ENCODE results near the gene TMEM130.
A peak's percentile ranks its signal among the peaks of the same experiment; 100 is the strongest.

DNA sequence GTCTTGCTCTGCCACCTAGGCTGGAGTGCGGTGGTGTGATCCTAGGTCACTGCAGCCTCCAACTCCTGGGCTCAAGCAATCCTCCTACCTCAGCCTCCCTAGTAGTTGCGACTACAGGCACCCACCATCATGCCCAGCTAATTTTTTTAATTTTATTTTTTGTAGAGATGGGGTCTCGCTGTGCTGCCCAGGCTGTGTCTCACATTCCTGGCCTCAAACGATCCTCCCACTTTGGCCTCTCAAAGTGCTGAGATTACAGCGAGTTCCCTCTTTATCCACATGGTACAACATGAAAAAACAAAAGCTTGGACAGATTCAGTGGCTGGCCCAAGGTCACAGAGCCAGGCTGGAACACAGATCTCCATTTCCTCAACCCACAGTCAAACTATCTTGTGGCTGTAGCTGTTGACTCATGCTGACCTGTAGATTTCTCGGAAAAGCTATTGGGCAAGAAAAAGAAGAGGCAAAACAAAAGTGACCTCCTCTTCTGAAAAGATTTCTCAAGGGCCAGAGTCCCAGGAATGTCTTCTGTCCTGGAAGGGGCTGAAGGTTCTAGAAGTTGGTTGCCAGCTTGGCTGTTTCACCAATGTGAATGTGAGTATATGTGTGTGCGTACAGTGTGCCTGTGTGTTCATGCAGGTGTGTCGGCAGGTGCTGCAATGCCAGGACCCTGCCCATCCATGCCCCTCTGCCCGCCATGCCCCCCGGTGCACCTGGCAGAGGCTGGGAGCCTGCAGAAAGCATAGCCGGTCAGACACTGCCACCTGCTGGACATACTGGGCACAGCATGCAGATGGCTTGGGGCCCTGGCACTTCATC, 28.4 kb downstream of the TMEM130 start:
- TF ChIP-seq RAD21 (conservative IDR thresholded peaks at IDR 0.05) (peak; percentile 98), MXI1 (conservative IDR thresholded peaks at IDR 0.05; ENCODE audit: poor library complexity, severe bottlenecking) (no peak)

All from neural cell (in vitro differentiated cells).